Measurements from ENCODE around the gene MYZAP.

Gene MYZAP

GRCh38 chr15:57591822-57592367 lies at the start of gene MYZAP:
TSS of gene MYZAP (plus strand) at chr15:57591904. CDS start at chr15:57592035, 131 bp downstream.
- DNase-seq (ENCODE audit: extremely low read depth in 1 of 2, low read depth in 1 of 2), result no peak

GRCh38 chr15:57542505-57542817 lies 49.2 kb upstream of the MYZAP start:
- no peak for DNase-seq (ENCODE audit: extremely low read depth in 1 of 2, low read depth in 1 of 2)

DNA sequence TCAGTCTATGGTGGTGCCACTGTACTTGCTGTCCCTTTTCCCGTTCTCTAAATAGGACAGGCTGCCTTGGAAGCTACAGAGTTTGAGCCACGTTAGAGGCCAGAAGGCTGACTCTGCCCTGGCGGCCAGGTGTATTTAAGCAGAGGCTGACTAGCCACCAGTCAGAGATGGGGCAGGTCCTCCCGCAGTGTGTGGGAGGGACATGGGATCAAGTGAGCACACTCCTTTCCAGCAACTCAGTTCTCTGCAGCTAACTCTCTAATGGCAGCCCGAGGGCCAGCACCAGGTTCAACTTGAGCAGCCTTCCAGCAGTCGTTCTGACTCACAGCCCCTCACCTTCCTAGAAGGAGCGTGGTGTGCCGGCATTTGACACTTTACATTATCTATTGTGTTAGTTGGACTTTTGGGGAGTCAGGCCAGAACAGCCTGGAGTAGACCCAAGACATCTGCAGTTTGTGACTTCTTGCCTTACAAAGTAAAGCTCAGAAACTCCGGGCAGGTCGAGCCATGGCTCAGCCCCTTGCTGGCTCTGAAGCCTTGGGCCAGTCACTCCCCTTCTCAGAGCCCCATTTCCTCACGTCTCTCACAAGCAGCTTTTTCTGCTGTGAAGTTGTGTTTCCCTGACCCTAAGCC lies 46.7 kb upstream of the MYZAP start:
- no peak for DNase-seq (ENCODE audit: extremely low read depth in 1 of 2, low read depth in 1 of 2)

DNA sequence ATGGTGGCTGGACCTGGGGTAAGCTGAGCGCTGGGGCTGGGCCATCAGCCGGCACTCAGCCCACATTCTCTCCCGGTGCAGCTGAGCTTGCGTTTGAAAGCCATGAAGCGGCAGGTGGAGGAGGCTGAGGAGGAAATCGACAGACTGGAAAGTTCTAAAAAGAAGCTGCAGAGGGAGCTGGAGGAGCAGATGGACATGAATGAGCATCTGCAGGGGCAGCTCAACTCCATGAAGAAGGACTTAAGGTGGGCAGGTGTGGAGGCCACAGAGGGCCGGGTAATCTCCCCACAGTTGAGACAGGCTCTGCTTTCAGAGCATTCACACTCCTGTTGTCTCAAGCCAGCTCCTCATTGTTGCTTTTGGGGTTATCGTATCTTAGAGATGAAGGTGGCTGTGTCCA lies 45.7 kb upstream of the MYZAP start:
- no peak for DNase-seq (ENCODE audit: extremely low read depth in 1 of 2, low read depth in 1 of 2)

DNA sequence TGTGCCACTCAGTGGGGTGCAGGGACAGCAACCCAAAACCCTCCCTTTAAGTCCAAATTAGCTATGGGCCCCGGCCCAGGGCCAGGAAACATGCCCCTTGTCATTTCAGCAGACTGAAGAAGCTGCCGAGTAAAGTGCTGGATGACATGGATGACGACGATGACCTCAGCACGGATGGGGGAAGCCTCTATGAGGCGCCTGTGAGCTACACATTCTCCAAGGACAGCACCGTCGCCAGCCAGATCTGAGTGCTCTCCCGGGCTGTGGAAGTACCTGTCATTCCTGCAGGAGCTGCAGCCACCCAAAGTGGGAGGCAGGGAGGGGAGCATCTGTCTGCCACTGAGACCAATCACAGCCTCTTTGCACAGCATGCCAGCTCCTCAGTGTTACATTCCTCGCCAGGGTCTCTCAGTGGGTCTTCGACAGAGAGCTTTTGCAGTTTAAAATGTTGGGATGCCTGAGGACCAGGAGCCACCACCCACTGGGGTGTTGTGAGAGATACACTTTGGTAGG lies 44.4 kb upstream of the MYZAP start:
- no peak for DNase-seq (ENCODE audit: extremely low read depth in 1 of 2, low read depth in 1 of 2)

DNA sequence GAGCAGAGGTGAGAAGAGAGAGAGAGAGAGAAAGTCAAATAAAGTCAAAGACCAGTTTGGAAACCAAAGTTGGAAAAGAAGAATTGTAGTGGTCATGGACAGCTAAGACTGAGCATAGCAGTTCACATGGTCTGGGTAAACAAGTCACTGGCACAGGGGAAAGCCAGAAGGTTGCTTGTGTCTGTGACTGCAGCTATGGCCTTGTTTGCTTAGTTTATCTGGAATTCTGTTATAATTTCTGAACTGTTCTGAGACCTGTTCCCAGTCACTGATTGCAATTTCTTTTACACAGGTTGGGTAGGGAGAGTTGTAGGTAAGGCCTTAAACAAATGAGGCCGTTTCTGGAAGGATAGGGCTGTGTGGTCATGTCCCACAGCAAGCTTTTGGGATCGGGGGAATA lies 43.4 kb upstream of the MYZAP start:
- no peak for DNase-seq (ENCODE audit: extremely low read depth in 1 of 2, low read depth in 1 of 2)

GRCh38 chr15:57548835-57549234 lies 42.9 kb upstream of the MYZAP start:
- DNase-seq (ENCODE audit: extremely low read depth in 1 of 2, low read depth in 1 of 2), result no peak

DNA sequence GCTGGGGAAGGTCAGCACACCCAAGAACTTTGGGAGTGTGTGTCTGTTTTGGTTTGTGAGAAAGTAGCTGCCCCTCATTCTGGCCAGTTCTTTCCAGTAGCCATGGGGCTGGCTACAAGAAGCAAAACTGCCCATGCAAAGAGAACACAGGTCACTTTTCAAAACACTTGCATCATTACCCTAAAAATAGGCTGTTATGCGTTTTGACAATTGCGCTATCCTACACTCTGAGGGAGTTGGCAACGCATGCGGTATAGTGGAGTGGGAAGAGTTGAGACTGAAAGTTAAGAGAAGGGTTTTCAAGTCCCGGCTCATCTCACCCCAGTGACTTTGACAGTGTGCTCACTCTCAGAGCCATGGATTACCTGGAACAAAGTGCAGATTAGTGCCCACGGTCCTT lies 41.8 kb upstream of the MYZAP start:
- DNase-seq (ENCODE audit: extremely low read depth in 1 of 2, low read depth in 1 of 2), result no peak

DNA sequence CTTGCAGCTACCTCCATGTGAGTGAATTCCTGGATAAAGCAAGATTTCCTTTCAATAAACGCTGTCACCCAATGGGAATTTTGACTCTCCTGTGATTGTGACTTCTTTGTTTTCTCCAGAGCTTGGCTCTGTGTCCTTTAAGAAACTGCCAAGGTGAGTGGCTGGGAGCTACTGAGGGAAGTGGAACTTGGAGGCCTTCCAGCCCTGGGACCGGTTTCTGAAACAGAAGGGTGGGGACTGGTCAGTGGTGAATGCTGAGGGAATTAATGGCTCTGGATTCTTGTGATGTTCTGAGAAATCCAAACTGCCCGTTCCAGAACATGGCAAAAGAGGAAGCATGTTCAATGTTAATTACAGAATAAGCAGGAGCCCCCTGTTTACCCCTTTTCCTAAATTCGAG lies 41.1 kb upstream of the MYZAP start:
- no peak for DNase-seq (ENCODE audit: extremely low read depth in 1 of 2, low read depth in 1 of 2)

DNA sequence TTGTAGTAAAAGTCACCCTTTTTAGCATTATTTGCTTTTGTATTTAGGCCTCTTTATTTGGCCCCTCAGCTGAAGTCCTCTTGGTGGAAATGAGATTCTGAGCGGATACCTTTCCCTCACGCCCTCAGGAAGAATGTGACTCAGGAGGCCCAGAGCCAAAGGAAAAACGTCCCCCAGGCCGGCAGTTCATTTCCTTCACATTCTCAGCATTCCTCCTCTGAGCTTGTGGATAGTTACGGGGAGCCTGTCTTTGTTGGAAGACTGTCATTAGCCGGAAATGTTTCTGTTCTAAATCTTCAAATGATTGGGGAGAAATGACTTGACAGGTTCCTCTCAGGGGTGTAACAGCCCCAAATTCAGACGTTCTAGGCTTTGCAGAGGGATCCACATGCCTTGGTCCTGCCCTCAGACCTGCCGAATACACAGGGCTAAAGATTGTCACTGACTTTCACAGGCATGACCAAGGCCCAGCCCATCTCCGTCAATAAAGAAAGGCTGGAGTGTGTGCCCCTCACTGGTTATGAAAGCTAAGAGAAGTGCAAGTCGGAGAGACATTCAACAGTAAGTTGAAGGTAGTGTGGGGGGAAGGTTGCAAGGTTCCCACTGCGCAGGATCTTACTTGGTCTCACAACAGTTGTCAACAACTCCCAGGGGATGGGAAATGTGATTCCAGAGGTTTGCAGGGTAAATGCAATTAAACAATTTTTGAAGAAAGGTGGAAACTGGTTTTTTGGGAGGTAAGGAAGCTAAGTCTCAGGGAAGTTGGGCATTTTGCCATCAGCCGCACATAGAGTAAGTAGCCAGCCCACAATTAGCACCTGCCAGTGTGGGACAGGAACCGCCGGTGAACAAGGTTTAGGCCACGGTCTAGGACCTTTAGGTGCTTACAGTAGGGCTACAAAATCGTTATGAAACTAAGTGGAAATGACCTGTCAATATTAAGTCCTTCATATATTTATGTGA lies 39.7 kb upstream of the MYZAP start:
- no peak for DNase-seq (ENCODE audit: extremely low read depth in 1 of 2, low read depth in 1 of 2)

DNA sequence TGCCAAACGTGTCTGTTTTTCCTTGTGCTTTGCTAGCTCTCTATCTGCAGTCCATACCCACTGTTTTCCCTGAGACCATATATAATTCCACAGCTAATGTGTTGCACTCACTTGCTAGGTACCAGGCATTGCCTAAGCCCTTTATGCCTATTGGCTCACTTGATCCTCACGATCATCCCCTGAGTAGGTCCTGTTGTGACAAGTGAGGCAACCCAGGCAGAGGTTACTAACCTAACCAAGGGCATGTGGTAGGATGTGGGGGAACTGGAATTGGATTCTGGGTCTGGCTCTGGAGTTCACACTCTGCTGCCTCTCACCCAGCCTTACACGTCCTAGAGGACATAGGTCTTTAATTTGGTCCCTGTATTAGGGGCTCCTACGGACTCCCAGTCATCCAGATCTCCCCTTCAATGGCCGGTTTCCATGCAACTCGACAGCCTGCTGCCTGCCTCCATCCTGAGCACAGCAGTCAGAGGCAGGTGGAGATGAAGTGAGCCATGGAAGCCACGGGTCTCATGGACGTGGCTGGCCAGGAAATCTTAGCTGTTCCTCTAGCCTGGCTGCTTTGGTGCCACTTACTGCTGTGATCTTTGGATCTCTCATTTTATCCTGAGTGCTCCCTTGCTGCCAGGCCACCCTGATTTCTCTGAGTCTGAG lies 38.9 kb upstream of the MYZAP start:
- no peak for DNase-seq (ENCODE audit: extremely low read depth in 1 of 2, low read depth in 1 of 2)

DNA sequence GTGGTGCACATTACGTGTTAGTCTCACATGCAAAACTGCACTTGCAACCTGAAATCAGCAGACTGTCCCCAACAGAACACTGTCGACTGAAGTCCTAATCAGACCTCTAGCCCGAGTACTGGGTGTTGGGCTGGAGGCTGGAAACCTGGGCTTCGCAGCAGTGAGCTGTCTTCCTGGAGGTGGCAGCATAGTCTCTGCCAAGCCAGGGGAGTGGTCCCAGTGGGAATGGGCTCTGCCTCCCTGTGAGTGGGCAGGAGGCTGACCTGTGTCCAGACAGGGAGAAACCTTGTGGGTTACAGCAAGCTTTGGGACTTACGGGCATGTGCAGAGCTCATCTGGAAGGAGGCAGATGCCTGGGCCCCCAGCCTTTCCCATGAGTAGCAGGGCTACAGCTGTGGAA lies 38.2 kb upstream of the MYZAP start:
- no peak for DNase-seq (ENCODE audit: extremely low read depth in 1 of 2, low read depth in 1 of 2)

- DNase-seq (ENCODE audit: extremely low read depth in 1 of 2, low read depth in 1 of 2), result no peak
These were observed 37.5 kb upstream of the MYZAP start for GRCh38 chr15:57554063-57554811.

DNA sequence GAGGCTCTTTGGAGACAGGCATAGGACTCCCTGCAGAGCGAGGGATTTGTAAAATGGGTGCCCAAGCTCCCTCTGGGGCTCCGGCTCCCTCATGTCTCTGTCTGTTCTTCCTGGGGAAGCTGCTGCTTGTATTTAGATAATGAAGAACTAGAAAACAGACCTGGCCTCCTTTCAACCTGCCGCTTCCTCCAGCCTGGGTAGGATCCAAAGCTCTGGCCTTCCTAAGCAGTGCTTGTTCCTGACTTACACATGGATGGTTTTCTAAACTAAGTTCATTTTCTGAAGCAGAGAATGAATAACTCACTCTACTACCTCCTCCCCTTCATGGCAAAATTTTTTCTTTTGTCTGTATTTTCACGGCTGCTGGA lies 36.9 kb upstream of the MYZAP start:
- no peak for DNase-seq (ENCODE audit: extremely low read depth in 1 of 2, low read depth in 1 of 2)

GRCh38 chr15:57555270-57555669 lies 36.4 kb upstream of the MYZAP start:
- no peak for DNase-seq (ENCODE audit: extremely low read depth in 1 of 2, low read depth in 1 of 2)

- no peak for DNase-seq (ENCODE audit: extremely low read depth in 1 of 2, low read depth in 1 of 2)
These were observed 35.7 kb upstream of the MYZAP start for GRCh38 chr15:57556040-57556439.

DNA sequence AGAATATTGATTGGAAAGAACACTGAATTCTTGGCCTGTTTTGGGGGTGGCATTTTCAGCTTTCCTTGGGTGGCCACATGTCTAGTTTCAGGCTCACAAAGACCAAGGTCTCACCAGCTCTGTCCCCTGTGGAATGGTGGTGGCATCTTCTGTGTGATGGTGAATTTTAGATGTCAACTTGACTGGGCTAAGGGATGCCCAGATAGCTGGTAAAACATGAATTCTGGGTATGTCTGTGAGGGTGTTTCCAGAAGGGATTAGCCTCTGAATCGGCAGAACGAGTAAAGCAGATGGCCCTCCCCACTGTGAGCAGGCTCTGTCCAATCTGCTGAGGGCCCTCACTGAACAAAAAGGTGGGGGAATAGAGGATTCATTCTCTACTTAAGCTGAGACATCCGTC lies 34.4 kb upstream of the MYZAP start:
- no peak for DNase-seq (ENCODE audit: extremely low read depth in 1 of 2, low read depth in 1 of 2)

- DNase-seq (ENCODE audit: extremely low read depth in 1 of 2, low read depth in 1 of 2), result no peak
These were observed 33.9 kb upstream of the MYZAP start for GRCh38 chr15:57557810-57558209.

GRCh38 chr15:57559875-57560274 lies 31.8 kb upstream of the MYZAP start:
- peak; percentile 24 to 54 for DNase-seq (ENCODE audit: extremely low read depth in 1 of 2, low read depth in 1 of 2)

- peak; percentile 20 to 38 for DNase-seq (ENCODE audit: extremely low read depth in 1 of 2, low read depth in 1 of 2)
These were observed 30.5 kb upstream of the MYZAP start for GRCh38 chr15:57561041-57561711.
